Kidney capillary endothelial cell (primary cell): Measurements from ENCODE around the gene SMIM1.
"Not testable (repeated sequence)": the region's sequence is repeated elsewhere in the genome, so short reads cannot be mapped to it uniquely, and the experiment has no call there.

Experiments used
- DNase-seq: peaks from one replicate; pipeline ENCODE4 v3.0.0-alpha.2; 2018; ENCODE audit warnings: low spot score

Gene SMIM1

GRCh38 chr1:3796215-3797061 is 23.9 kb downstream of the SMIM1 start, which contains the start of gene LRRC47:
TSS of gene LRRC47 (minus strand) at chr1:3796498. CDS start at chr1:3796476, 22 bp downstream.
- DNase-seq: peak; percentile 88

- DNase-seq: no peak
Observed at GRCh38 chr1:3799976-3800685, 27.6 kb downstream of the SMIM1 start.

DNA sequence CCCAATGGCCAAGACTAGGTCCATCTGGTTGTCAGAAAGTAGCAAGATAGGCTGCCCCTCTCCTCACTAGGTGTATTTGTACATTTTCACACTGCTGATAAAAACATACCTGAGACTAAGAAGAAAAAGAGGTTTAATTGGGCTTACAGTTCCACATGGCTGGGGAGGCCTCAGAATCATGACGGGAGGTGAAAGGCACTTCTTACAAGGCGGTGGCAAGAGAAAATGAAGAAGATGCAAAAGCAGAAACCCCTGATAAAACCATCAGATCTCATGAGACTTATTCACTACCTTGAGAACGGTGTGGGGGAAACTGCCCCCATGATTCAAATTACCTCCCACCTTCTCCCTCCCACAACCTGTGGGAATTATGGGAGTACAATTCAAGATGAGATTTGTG is 28.2 kb downstream of the SMIM1 start:
- not testable (repeated sequence) for DNase-seq

DNA sequence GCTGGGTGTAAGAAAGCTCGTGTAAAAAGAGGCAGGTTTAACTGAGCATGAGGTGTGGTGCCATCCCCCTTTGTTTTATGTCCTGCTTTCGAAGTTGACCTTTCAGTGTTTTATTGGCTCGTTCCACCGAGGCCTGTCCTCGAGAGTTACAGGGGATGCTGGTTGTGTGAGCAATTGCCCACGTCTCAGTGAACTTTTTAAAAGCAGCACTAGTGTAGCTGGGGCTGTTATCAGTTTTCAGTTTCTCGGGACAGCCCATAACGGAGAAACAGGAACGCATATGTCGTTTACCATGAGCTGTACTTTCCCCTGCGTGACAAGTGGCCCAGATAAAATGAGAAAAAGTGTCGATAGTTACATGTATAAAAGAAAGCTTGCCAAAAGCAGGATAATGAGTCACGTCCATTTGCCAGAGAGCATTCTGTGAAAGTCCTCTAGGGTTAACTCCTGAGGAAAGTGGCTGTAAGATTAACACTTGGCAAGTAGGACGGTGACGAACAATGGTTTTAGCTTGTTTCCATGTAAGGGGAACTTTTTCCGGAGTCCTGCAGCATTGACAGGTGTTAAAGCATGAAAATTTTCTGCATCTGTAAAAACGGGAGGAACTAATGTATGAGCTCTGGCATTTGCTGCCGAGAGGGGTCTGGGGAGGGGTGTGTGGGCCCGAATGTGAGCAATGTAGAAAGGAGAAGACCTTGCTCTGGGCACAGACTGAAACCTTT is 31.5 kb downstream of the SMIM1 start:
- DNase-seq: no peak

DNA sequence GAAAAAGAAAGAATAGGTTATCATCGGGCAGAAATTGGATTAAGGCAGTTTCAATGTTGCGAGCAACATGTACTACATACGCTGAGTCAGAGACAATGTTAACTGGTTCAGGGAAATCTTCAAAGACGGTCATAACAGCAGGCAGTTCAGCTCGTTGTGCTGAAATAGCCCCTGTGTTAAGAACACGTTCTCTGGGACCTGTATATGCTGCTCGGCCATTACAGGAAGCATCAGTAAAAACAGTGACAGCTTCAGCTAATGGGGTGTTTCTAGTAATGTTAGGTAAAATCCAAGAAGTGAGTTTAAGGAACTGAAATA is 32.0 kb downstream of the SMIM1 start:
- DNase-seq: not testable (repeated sequence)

GRCh38 chr1:3805038-3805437 is 32.5 kb downstream of the SMIM1 start:
- no peak for DNase-seq

GRCh38 chr1:3807769-3808168 is 35.2 kb downstream of the SMIM1 start:
- no peak for DNase-seq

GRCh38 chr1:3809680-3810079 is 37.1 kb downstream of the SMIM1 start:
- no peak for DNase-seq

GRCh38 chr1:3810149-3810761 is 37.7 kb downstream of the SMIM1 start:
- not testable (repeated sequence) for DNase-seq

DNA sequence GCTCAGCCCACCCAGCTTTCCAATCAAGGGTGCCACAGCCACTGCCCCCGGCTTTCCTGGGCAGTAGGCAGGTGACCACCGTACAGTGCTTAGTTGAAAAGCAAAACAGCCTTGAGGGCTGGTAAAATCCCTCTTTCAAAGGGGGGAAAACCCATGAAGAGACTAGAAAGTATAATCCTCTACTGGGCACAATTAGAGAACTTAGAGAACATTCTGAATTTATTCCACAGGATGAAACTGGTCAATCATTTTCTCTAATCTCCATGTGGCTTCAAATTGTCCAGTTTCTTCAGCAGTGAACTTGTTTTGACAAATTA is 39.0 kb downstream of the SMIM1 start:
- DNase-seq: no peak

GRCh38 chr1:3814065-3814464 is 41.5 kb downstream of the SMIM1 start:
- no peak for DNase-seq

DNA sequence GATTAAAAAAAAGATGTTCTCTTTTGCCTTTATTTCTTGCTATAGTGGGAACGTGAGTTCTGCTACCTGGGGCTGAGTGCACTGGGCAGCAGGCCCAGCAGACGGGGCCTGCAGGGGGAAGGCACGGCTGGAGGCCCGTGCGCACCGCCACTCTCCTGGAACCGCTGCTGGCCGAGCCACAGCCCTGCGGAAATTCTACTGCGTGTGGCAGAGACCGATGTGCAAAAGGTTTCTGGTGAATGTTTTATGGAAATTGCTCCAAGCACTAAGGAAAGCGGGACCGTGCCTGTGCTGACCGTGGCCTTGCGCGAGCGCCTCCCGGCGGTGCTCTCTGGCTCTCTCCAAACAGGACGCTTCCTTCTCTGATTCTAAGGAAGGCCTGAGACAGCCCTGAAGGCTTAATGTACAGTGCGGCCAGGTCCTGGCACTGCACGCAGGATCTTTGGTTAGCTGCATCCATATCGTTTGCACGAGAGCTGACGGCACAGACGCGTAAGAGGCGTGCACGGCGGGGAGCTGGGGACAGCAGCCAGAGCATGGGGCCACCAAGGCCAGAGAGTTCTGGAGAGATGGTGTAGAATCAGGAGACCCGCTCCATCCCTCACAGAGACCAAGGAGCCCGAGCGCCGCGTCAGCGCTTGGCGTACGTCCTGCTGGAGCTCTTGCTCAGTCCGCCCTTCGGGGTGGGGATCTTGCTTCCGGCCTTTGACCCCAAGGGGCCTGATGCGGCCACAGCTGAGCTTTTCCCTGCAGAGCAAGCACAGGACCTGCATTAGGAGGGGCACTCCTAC is 42.4 kb downstream of the SMIM1 start:
- no peak for DNase-seq

DNA sequence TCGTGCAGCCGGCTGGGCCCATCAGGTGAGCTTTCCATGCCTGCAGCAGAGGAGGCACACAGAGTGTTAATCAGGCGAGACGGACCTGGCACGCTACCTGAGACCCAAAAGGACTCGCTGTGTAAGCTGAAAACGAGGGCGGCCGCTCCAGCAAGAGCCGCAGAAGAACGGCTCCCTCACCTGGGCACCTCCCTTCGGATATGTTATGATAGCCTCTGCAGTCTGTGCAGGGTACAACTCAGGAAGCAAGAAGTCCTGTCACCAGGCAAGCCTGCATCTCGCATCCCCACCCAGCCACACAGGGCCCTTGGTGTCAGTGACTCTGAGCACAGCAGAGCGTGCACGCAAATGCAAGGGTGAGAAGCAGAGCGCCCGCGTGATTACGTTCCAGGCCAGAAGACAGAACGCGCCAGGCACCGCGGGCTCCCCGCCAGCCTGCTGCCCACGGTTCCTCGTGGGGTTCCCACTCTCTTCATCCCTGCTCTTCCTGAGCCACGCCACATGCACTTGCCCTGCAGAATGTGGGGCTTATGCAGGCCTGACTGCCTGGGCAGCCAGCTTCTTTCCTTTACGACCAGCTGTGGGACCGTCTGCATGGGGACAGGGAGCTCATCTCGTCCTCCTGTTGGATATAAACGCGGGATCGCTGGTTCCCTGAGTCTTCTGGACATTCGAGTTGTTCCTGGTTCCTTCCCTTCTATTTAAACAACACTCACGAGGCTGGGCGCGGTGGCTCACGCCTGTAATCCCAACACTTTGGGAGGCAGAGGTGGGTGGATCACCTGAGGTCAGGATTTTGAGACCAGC is 44.0 kb downstream of the SMIM1 start:
- no peak for DNase-seq

- DNase-seq: no peak
Observed at GRCh38 chr1:3817138-3817740, 44.7 kb downstream of the SMIM1 start.

GRCh38 chr1:3817821-3818597 is 45.5 kb downstream of the SMIM1 start:
- no peak for DNase-seq

GRCh38 chr1:3819771-3820200 is 47.2 kb downstream of the SMIM1 start:
- no peak for DNase-seq

- DNase-seq: no peak
Observed at GRCh38 chr1:3820316-3820715, 47.8 kb downstream of the SMIM1 start.

GRCh38 chr1:3821004-3821403 is 48.5 kb downstream of the SMIM1 start:
- no peak for DNase-seq

DNA sequence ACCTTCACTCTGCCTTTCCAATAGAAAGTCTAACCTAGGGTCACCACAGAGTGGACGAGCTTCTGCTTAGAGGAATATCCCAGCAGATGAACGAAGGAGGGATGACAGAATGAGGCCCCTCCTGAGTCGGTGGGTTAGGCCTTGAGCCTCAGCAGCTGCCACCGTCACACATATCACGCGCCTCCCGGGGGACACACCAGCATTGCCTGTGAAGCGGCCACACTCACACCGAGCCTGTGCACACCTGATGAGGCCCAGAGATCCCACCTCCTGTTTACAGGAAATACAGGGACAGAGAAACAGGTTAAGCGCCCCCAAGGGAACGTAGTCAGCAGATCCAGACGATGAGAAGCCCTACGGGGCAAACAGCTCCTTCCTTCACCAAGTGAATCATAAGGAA is 48.9 kb downstream of the SMIM1 start:
- DNase-seq: no peak

DNA sequence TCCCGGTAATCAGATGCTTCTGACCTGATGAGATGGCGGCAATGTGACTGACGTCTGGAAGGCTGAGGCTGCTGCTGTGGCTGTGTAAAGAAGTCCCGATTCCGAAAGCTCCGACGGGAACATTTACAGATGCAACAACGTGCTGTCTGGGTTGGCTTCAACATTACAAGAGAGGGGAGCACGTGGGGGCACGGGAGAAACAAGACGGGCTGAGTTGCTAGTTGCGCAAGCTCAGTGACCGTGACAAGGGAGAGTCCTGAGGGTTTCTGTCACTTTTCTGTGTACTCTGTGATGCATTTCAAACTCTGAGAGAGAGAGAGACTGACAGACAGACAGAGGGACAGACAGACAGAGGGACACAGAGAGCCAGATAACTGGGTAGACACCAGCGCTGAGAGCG is 49.4 kb downstream of the SMIM1 start:
- no peak for DNase-seq
